Endodermal cell (in vitro differentiated cells): ENCODE data around the gene PTPRN2. TPM values are rescaled to one million over a fixed set of nuclear protein-coding genes. Genes with fewer than 3 reads are reported as not detected.
"Not testable (repeated sequence)": the region's sequence is repeated elsewhere in the genome, so short reads cannot be mapped to it uniquely, and the experiment has no call there.

ENCODE experiments used
- DNase-seq: peaks from one replicate; pipeline ENCODE4 v3.0.0-alpha.2; 2017
- H3K27ac ChIP-seq: 2 replicates; pipeline ENCODE4 v1.5.1; 2013; ENCODE audit warnings: mild to moderate bottlenecking, low read depth, low read length, moderate library complexity
- H3K27me3 ChIP-seq: 2 replicates; pipeline ENCODE4 v1.6.1; 2013; ENCODE audit warnings: mild to moderate bottlenecking, low read length, moderate library complexity; ENCODE audit not compliant: insufficient read depth, control insufficient read depth, poor library complexity, severe bottlenecking
- H3K36me3 ChIP-seq: 2 replicates; pipeline ENCODE4 v1.7.0; 2013; ENCODE audit warnings: mild to moderate bottlenecking, low read length, moderate library complexity; ENCODE audit not compliant: control insufficient read depth, insufficient read depth
- H3K4me1 ChIP-seq: one replicate; pipeline ENCODE4 v1.7.0; 2013; ENCODE audit warnings: low read length; ENCODE audit not compliant: control insufficient read depth, insufficient read depth
- H3K4me3 ChIP-seq: 2 replicates; pipeline ENCODE4 v1.5.1; 2013; ENCODE audit warnings: mild to moderate bottlenecking, low read length, moderate library complexity
- H3K9ac ChIP-seq: 2 replicates; pipeline ENCODE4 v1.6.1; 2013; ENCODE audit warnings: mild to moderate bottlenecking, low read length, moderate library complexity; ENCODE audit not compliant: poor library complexity, severe bottlenecking; ENCODE audit errors: extremely low read depth
- H3K9me3 ChIP-seq: 2 replicates; pipeline ENCODE4 v1.6.1; 2013; ENCODE audit warnings: mild to moderate bottlenecking, low read length, moderate library complexity; ENCODE audit not compliant: control insufficient read depth
- H3K27ac Mint-ChIP-seq: 2 replicates; pipeline ENCODE4 v1.8.0; 2020; ENCODE audit warnings: mixed read lengths
- H3K27me3 Mint-ChIP-seq: 2 replicates; pipeline ENCODE4 v1.8.0; 2021; ENCODE audit warnings: mild to moderate bottlenecking, mixed read lengths; ENCODE audit not compliant: insufficient read depth
- H3K36me3 Mint-ChIP-seq: 2 replicates; pipeline ENCODE4 v1.8.0; 2020; ENCODE audit warnings: low read depth, mixed read lengths
- H3K4me1 Mint-ChIP-seq: 2 replicates; pipeline ENCODE4 v1.8.0; 2020; ENCODE audit warnings: mixed read lengths
- H3K4me3 Mint-ChIP-seq: 2 replicates; pipeline ENCODE4 v1.8.0; 2020; ENCODE audit warnings: mild to moderate bottlenecking, moderate library complexity, mixed read lengths
- H3K9me3 Mint-ChIP-seq: 2 replicates; pipeline ENCODE4 v1.8.0; 2020; ENCODE audit warnings: mild to moderate bottlenecking, mixed read lengths
- WGBS, 2 experiments: methylation state at CpG; one replicate each; pipeline versions ENCODE4 v1.1.5 to v1.1.7; 2013; ENCODE audit warnings: missing lambda C conversion rate in 2 of 2, mixed read lengths in 1 of 2; ENCODE audit not compliant: insufficient coverage in 1 of 2, insufficient read length in 1 of 2; 5-methylcytosine and 5-hydroxymethylcytosine counted together
- total RNA-seq, 2 donors: library from RNA; stranded (reverse); fragmentation: NEBNext Ultra II Directional in 1 of 2; extraction: Animal tissue kit (Norgen Biotek cat#: 25700) in 1 of 2; gene quantifications; 2 replicates in 1 of 2; 3 replicates in 1 of 2; pipeline ENCODE4 v1.2.1, GENCODE V29; 2021
- TF ChIP-seq, protein P1 (sequence below): fragments of 200-600 bp; sonication (generic); conservative IDR thresholded peaks from 2 replicates; pipeline ENCODE4 v1.5.0; 2021; ENCODE audit warnings: antibody characterized with exemption, mild to moderate bottlenecking

PTPRN2 gene
- total RNA-seq, 2 donors from 2014 or later, result 0.69 to 1.2 TPM

DNA sequence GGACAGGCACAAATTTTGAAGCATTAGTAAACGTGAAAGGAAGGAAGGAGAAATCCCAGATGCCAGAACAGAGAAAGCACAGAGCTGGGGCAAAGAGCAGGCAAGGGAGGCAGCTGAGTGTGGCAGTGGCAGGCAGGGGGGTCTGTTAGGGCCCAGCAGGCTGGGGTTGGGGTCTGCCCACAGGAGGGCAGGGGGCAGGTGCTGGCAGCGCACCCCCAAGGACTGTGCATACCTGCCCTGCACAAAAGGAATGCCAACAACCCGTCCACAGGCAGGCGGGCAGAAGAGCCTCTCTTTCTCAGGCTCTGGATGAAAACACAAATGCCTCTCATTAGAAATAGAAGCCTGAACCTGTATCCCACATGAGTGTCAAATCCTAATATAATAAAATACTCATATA lies 552.3 kb downstream of the PTPRN2 start:
- Mint-ChIP-seq H3K9me3 (peaks cover 52% of the 10 kb centered on the region), H3K36me3 (peaks cover 12% of the 10 kb centered on the region), H3K27ac (no peak overlapping the region), H3K4me1 (no peaks in the 10 kb centered on the region), H3K4me3 (no peak overlapping the region), H3K27me3 (peaks cover 3% of the 10 kb centered on the region)
- no peaks in the 10 kb centered on the region for H3K36me3 ChIP-seq
- H3K4me3 ChIP-seq, result no peak overlapping the region
- TF ChIP-seq, protein P1, sequence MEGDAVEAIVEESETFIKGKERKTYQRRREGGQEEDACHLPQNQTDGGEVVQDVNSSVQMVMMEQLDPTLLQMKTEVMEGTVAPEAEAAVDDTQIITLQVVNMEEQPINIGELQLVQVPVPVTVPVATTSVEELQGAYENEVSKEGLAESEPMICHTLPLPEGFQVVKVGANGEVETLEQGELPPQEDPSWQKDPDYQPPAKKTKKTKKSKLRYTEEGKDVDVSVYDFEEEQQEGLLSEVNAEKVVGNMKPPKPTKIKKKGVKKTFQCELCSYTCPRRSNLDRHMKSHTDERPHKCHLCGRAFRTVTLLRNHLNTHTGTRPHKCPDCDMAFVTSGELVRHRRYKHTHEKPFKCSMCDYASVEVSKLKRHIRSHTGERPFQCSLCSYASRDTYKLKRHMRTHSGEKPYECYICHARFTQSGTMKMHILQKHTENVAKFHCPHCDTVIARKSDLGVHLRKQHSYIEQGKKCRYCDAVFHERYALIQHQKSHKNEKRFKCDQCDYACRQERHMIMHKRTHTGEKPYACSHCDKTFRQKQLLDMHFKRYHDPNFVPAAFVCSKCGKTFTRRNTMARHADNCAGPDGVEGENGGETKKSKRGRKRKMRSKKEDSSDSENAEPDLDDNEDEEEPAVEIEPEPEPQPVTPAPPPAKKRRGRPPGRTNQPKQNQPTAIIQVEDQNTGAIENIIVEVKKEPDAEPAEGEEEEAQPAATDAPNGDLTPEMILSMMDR, result no peak
- H3K4me1 ChIP-seq, result no peaks in the 10 kb centered on the region
- no peak overlapping the region for H3K9ac ChIP-seq
- H3K27ac ChIP-seq, result no peak overlapping the region
- H3K27me3 ChIP-seq, result no peaks in the 10 kb centered on the region
- DNase-seq, result peak; percentile 18
- 67% methylated on average over 4 of the region's 4 CpGs for WGBS, 2 experiments
- H3K9me3 ChIP-seq, result peaks cover 88% of the 10 kb centered on the region

DNA sequence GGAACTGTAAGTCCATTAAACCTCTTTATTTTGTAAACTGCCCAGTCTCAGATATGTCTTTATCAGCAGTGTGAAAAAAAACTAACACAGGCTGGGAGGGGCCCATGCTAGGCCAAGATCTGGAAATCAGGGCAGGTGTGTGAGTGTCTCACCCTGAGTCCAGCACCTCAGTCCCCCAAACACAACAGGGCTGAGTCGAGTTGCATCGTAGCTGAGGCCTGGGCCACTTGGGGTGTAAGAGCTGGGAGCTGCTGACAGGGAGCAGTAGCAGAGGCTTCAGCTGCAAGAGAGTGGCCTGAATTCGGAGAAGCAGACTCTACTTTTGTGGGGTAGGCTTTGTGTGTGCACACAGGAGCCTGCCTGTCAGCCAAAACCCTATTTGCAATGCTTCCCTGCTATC lies 553.1 kb downstream of the PTPRN2 start:
- WGBS, 2 experiments, result 78% methylated on average over 3 of the region's 3 CpGs; no CpG with 5 or more reads in 1 of the 2 experiments
- no peak for DNase-seq

DNA sequence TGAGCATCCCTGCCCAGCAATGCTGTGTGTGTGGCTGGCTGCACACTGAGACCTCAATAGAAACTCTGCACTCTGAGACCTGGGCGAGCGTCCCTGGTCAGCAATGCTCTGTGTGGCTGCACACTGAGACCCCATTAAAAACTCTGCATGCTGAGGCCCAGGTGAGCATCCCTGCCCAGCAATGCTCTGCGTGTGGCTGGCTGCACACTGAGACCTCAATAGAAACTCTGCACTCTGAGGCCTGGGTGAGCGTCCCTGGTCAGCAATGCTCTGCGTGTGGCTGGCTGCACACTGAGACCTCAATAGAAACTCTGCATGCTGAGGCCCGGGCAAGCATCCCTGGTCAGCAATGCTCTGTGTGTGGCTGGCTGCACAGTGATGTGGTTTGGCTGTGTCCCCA lies 553.7 kb downstream of the PTPRN2 start:
- H3K9me3 ChIP-seq, result peaks cover 85% of the 10 kb centered on the region
- H3K27ac Mint-ChIP-seq, H3K4me3 ChIP-seq, H3K36me3 Mint-ChIP-seq, H3K27me3 ChIP-seq, H3K9ac ChIP-seq, H3K27me3 Mint-ChIP-seq, H3K36me3 ChIP-seq, H3K4me3 Mint-ChIP-seq, H3K4me1 ChIP-seq, H3K27ac ChIP-seq, H3K4me1 Mint-ChIP-seq: not testable (repeated sequence)
- peak; percentile 7 for DNase-seq
- peaks cover 38% of the 10 kb centered on the region for H3K9me3 Mint-ChIP-seq
- 82 to 92% methylated on average over 6 of the region's 6 CpGs for WGBS, 2 experiments

More for the DNA sequence above, 553.1 kb downstream of the PTPRN2 start:
- TF ChIP-seq, protein P1, result no peak
- Mint-ChIP-seq H3K36me3 (peaks cover 11% of the 10 kb centered on the region), H3K27me3 (peaks cover 3% of the 10 kb centered on the region), H3K9me3 (peaks cover 44% of the 10 kb centered on the region), H3K27ac (no peak overlapping the region), H3K4me3 (no peak overlapping the region), H3K4me1 (no peaks in the 10 kb centered on the region)
- H3K27ac ChIP-seq, result no peak overlapping the region
- no peaks in the 10 kb centered on the region for H3K4me1 ChIP-seq
- H3K36me3 ChIP-seq, result no peaks in the 10 kb centered on the region
- no peak overlapping the region for H3K4me3 ChIP-seq
- H3K27me3 ChIP-seq, result no peaks in the 10 kb centered on the region
- H3K9ac ChIP-seq, result no peak overlapping the region
- H3K9me3 ChIP-seq, result peaks cover 88% of the 10 kb centered on the region

DNA sequence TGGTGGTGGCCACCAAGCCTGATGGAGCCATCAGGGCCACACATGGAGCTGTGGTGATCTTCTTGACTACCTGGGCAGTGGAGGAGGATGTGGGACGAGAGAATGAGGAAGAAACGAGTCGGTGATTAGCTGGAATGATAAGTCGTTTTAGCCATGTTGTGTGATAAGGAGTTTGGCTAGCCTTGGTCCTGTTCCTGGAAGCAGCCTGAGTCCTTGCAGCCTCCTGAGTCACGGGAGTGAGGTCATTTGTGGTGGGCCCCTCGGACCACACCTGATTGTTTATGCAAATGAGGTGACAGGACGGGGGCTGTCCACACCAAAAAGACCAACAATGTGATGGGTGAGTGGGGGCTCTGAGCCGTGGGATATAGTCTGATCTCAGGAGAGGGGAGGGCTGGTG lies 554.4 kb downstream of the PTPRN2 start:
- 63 to 81% methylated on average over 7 to 8 of the region's 8 CpGs for WGBS, 2 experiments
- H3K27ac Mint-ChIP-seq, result no peak overlapping the region
- peaks cover 3% of the 10 kb centered on the region for H3K27me3 Mint-ChIP-seq
- Histone ChIP-seq H3K4me1 (no peaks in the 10 kb centered on the region), H3K27ac (no peak overlapping the region), H3K9ac (no peak overlapping the region), H3K36me3 (no peaks in the 10 kb centered on the region), H3K4me3 (no peak overlapping the region), H3K27me3 (no peaks in the 10 kb centered on the region), H3K9me3 (peaks cover 88% of the 10 kb centered on the region)
- peak; percentile 1 for DNase-seq
- no peaks in the 10 kb centered on the region for H3K4me1 Mint-ChIP-seq
- H3K4me3 Mint-ChIP-seq, result no peak overlapping the region
- H3K36me3 Mint-ChIP-seq, result peaks cover 9% of the 10 kb centered on the region
- TF ChIP-seq, protein P1, result no peak
- peaks cover 36% of the 10 kb centered on the region for H3K9me3 Mint-ChIP-seq
